Endothelial cell of umbilical vein (primary cell): ENCODE results near the gene FAM186B. TPM values are rescaled to one million over a fixed set of nuclear protein-coding genes. Genes with fewer than 3 reads are reported as not detected.

Experiments used
- BruUV-seq: library from RNA; stranded (reverse); fragments of 400-500 nt; replicated peaks from 2 replicates; lab custom pipeline; 2021; lab: Mats Ljungman, UMichigan
- CTCF ChIA-PET: fragments of 300-600, 350-600 bp; sonication (Branson Sonifier 250); formaldehyde crosslinking; loops from one replicate; lab custom pipeline; 2021; ENCODE audit warnings: antibody characterized with exemption, inconsistent platforms; lab: Charles Lee
- POLR2A ChIA-PET: fragments of 300-600, 350-600 bp; sonication (Branson Sonifier 250); formaldehyde crosslinking; loops from one replicate; lab custom pipeline; 2021; ENCODE audit warnings: antibody characterized with exemption, inconsistent platforms; lab: Charles Lee
- DNase-seq: peaks from one replicate; pipeline ENCODE4 v3.0.0-alpha.2; 2011; ENCODE audit warnings: low read depth, low spot score
- FAIRE-seq: peaks from 2 replicates; lab custom pipeline; 2011; peaks lifted over from hg19 to GRCh38; lab: Jason Lieb, UNC
- H2AFZ ChIP-seq: 2 replicates; pipeline ENCODE4 v1.6.0; 2012; ENCODE audit warnings: low read depth, low read length, control low read depth, inconsistent platforms
- H3K27ac ChIP-seq: 2 replicates; pipeline ENCODE4 v1.5.1; 2011; ENCODE audit warnings: low read depth, mild to moderate bottlenecking, control low read depth, low read length, moderate library complexity; ENCODE audit not compliant: insufficient read depth
- H3K27me3 ChIP-seq, 2 experiments: 2 replicates each; pipeline versions ENCODE4 v1.6.0 to v1.6.1; 2011; ENCODE audit warnings: low read length in 2 of 2, mixed read lengths in 1 of 2; ENCODE audit not compliant: control insufficient read depth in 2 of 2, insufficient read depth in 2 of 2
- H3K36me3 ChIP-seq, 2 experiments: 2 replicates in 1 of 2; 3 replicates in 1 of 2; pipeline ENCODE4 v1.5.1; 2011; ENCODE audit warnings: low read length in 2 of 2, mild to moderate bottlenecking in 1 of 2, moderate library complexity in 1 of 2; ENCODE audit not compliant: control insufficient read depth in 2 of 2, insufficient read depth in 2 of 2; ENCODE audit errors: extremely low read depth in 1 of 2
- H3K4me1 ChIP-seq: 3 replicates; pipeline ENCODE4 v1.5.1; 2011; ENCODE audit warnings: mild to moderate bottlenecking, low read length; ENCODE audit not compliant: control insufficient read depth, insufficient read depth; ENCODE audit errors: extremely low read depth
- H3K4me2 ChIP-seq: 2 replicates; pipeline ENCODE4 v1.6.1; 2011; ENCODE audit warnings: low read length, control low read depth, mixed read lengths; ENCODE audit not compliant: insufficient read depth
- H3K4me3 ChIP-seq, 3 experiments: fragments of 200-600 bp in 1 of 3; sonication (generic), shearing (Covaris generic) in 1 of 3; replicated peaks in 1 of 3; 2 replicates each; pipeline ENCODE4 v1.5.1; 2011 to 2016; ENCODE audit warnings: control low read depth in 3 of 3, low read length in 3 of 3, mild to moderate bottlenecking in 2 of 3, inconsistent platforms in 1 of 3, low read depth in 1 of 3, moderate library complexity in 1 of 3; ENCODE audit not compliant: insufficient read depth in 1 of 3
- H3K79me2 ChIP-seq: 2 replicates; pipeline ENCODE4 v1.6.0; 2012; ENCODE audit warnings: low read length, inconsistent platforms; ENCODE audit not compliant: control insufficient read depth, insufficient read depth
- H3K9ac ChIP-seq: replicated peaks from 2 replicates; pipeline ENCODE3; 2011; ENCODE audit warnings: low read length, control low read depth; ENCODE audit not compliant: insufficient read depth; ENCODE audit errors: extremely low read depth
- H3K9me1 ChIP-seq: replicated peaks from 3 replicates; pipeline ENCODE4 v1.6.0; 2011; ENCODE audit warnings: mild to moderate bottlenecking, low read length; ENCODE audit not compliant: control insufficient read depth, insufficient read depth; ENCODE audit errors: extremely low read depth
- H3K9me3 ChIP-seq: replicated peaks from 2 replicates; pipeline ENCODE4 v1.5.1; 2012; ENCODE audit warnings: low read length, inconsistent platforms; ENCODE audit not compliant: control insufficient read depth, insufficient read depth
- H4K20me1 ChIP-seq: replicated peaks from 2 replicates; pipeline ENCODE3; 2011; ENCODE audit warnings: mild to moderate bottlenecking, low read length; ENCODE audit not compliant: control insufficient read depth, insufficient read depth; ENCODE audit errors: extremely low read depth
- EZH2 ChIP-seq: IDR thresholded peaks from 2 replicates; pipeline ENCODE4 v1.6.1; 2012; ENCODE audit warnings: borderline replicate concordance, low read depth, mild to moderate bottlenecking, moderate library complexity, low read length, inconsistent platforms; ENCODE audit not compliant: severe bottlenecking
- FOS ChIP-seq: IDR thresholded peaks from 2 replicates; pipeline ENCODE4 v1.6.1; 2011; ENCODE audit warnings: mild to moderate bottlenecking, low read length, moderate library complexity, borderline replicate concordance; ENCODE audit not compliant: insufficient read depth
- GATA2 ChIP-seq: IDR thresholded peaks from 2 replicates; pipeline ENCODE4 v1.7.0; 2011; ENCODE audit warnings: low read depth, mild to moderate bottlenecking, moderate library complexity, mixed read lengths, low read length; ENCODE audit not compliant: insufficient read length, insufficient read depth
- JUN ChIP-seq: IDR thresholded peaks from 2 replicates; pipeline ENCODE4 v1.6.1; 2011; ENCODE audit warnings: borderline replicate concordance, low read depth; ENCODE audit not compliant: insufficient read length, insufficient read depth
- MYC ChIP-seq: IDR thresholded peaks from one replicate; pipeline ENCODE4 v1.6.1; 2011; ENCODE audit warnings: mild to moderate bottlenecking, low read depth, low read length
- POLR2A ChIP-seq: IDR thresholded peaks from 2 replicates; pipeline ENCODE4 v1.6.1; 2012; ENCODE audit warnings: low read depth, mild to moderate bottlenecking, control low read depth, low read length
- POLR2AphosphoS5 ChIP-seq: IDR thresholded peaks from 2 replicates; pipeline ENCODE4 v1.6.1; 2012; ENCODE audit warnings: low read depth, mild to moderate bottlenecking, control low read depth, low read length, moderate library complexity; ENCODE audit not compliant: insufficient read depth
- dilution Hi-C: fragments of 300-500 bp; cut with MboI; formaldehyde crosslinking; loops from one replicate; pipeline ENCODE4 v1.15.0; 2019; ENCODE audit warnings: low sequenced_read_pairs; ENCODE audit not compliant: extremely low pct_ligation_motif_present
- intact Hi-C: fragments of 100-400 bp; cut with micrococcal nuclease; formaldehyde crosslinking; loops from one replicate; pipeline ENCODE4 v1.10.0; 2022
- polyA plus RNA-seq, 4 experiments: library from polyadenylated mRNA; depleted of rRNA in 3 of 4; stranded (reverse) in 3 of 4; unstranded in 1 of 4; fragments of >200 nt; gene quantifications; 2 replicates each; pipeline versions ENCODE4 v1.2.1 to v1.2.3, GENCODE V29; 2011 to 2012; ENCODE audit warnings: missing spikeins in 1 of 4
- total RNA-seq: library from RNA; stranded (reverse); gene quantifications from 2 replicates; pipeline ENCODE4 v1.2.3, GENCODE V29; 2021
- TF ChIP-seq, protein P1 (sequence below): IDR thresholded peaks from 2 replicates; pipeline ENCODE4 v1.6.1; 2011; ENCODE audit not compliant: insufficient read depth, insufficient read length
- TF ChIP-seq, protein P2 (sequence below), 2 donors: IDR thresholded peaks; 1 replicate in 1 of 2; 2 replicates in 1 of 2; pipeline ENCODE4 v1.5.1; 2011; ENCODE audit warnings: low read length in 2 of 2, mild to moderate bottlenecking in 2 of 2, moderate library complexity in 2 of 2, control low read depth in 1 of 2, inconsistent platforms in 1 of 2, low read depth in 1 of 2; ENCODE audit not compliant: insufficient read depth in 1 of 2; ENCODE audit errors: extremely low read depth in 1 of 2

FAM186B gene
- total and polyA plus RNA-seq, 2 donors (not counting 3 experiments of a cell fraction or from before 2014, with no cell fraction given): 0.10 to 0.33 TPM

DNA sequence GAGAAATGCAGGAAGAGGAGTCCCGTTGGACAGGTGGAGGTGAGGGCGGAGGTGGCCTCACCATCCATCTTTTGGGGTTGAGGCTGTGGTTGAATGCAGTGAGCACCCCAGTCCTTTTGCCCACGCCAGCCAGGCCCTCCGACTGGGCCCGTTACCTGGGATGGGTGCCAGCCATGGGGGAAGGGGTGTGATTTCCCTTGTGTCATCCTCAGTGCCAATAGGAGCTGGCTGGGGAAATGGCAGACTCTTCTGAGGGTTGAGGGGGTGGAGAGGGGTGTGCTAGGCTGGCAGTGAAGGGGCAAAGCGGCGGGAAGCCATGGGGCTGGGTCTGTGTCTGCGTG, 57.0 kb downstream of the FAM186B start:
- H3K27ac ChIP-seq: no peak overlapping the region
- POLR2A ChIA-PET: no interaction called here
- H3K4me1 ChIP-seq: peaks cover 6% of the 10 kb centered on the region

DNA sequence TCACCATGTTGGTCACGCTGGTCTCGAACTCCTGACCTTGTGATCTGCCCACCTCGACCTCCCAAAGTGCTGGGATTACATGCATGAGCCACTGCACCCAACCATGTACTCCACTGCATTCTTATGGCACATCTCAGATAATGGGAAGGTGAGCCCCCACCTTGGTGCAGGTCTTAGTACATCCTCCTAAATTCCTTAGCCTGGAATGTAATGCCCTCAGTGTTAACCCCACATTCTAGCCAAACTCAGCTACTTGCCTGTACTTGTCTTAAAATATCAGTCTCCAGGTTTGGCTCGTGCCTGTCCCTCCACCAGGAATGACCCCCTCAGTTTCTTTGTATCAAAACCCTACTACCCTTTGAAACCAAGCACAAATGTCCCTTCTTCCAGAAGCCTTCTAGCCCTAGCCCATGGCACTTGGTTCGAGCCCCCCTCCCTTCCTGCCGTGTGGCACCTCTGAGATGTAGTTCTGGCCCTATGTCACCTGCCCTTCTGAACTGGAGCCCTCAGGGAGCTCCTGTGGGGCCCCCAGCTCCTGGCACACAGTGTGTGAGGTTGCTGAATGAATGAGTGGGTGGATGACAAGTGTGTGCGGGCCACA, 58.2 kb downstream of the FAM186B start:
- intact Hi-C loops (no loop called here), dilution Hi-C loops (no loop called here)
- Histone ChIP-seq H3K36me3 (no peaks in the 10 kb centered on the region), H3K4me2 (no peak overlapping the region), H3K4me1 (peaks cover 6% of the 10 kb centered on the region), H3K4me3 (no peak overlapping the region), H3K9me3 (no peaks in the 10 kb centered on the region), H2AFZ (no peak overlapping the region), H3K27me3 (peaks cover 0 to 5% of the 10 kb centered on the region in 2 experiments), H3K9ac (no peak overlapping the region), H3K27ac (no peak overlapping the region), H4K20me1 (no peaks in the 10 kb centered on the region), H3K79me2 (no peaks in the 10 kb centered on the region), H3K9me1 (no peaks in the 10 kb centered on the region)
- ChIA-PET CTCF (interaction anchor here (1.8 kb wide), 1 partner anchor 199 kb away, joined by 4 read pairs; no protein-coding TSS in a partner anchor), POLR2A (no interaction called here)
- DNase-seq: no peak
- FAIRE-seq: no peak
- no TSS peak for BruUV-seq
- TF ChIP-seq, protein P1, sequence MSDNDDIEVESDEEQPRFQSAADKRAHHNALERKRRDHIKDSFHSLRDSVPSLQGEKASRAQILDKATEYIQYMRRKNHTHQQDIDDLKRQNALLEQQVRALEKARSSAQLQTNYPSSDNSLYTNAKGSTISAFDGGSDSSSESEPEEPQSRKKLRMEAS: no peak
- TF ChIP-seq JUN (no peak), POLR2AphosphoS5 (no peak), FOS (no peak), EZH2 (no peak), MYC (no peak), POLR2A (no peak), GATA2 (no peak)
- TF ChIP-seq, protein P2, sequence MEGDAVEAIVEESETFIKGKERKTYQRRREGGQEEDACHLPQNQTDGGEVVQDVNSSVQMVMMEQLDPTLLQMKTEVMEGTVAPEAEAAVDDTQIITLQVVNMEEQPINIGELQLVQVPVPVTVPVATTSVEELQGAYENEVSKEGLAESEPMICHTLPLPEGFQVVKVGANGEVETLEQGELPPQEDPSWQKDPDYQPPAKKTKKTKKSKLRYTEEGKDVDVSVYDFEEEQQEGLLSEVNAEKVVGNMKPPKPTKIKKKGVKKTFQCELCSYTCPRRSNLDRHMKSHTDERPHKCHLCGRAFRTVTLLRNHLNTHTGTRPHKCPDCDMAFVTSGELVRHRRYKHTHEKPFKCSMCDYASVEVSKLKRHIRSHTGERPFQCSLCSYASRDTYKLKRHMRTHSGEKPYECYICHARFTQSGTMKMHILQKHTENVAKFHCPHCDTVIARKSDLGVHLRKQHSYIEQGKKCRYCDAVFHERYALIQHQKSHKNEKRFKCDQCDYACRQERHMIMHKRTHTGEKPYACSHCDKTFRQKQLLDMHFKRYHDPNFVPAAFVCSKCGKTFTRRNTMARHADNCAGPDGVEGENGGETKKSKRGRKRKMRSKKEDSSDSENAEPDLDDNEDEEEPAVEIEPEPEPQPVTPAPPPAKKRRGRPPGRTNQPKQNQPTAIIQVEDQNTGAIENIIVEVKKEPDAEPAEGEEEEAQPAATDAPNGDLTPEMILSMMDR (IDR thresholded peaks at IDR 0.05; ENCODE audit: extremely low read depth in 1 of 2, insufficient read depth in 1 of 2, low read depth in 1 of 2, low read length in 2 of 2): no peak

More for the DNA sequence above, 57.0 kb downstream of the FAM186B start:
- Histone ChIP-seq H4K20me1 (no peaks in the 10 kb centered on the region), H3K27me3 (peaks cover 0 to 5% of the 10 kb centered on the region in 2 experiments), H3K79me2 (no peaks in the 10 kb centered on the region), H3K9me1 (no peaks in the 10 kb centered on the region), H3K4me3 (peak overlapping the region in 1 of 3 experiments; percentile 19), H3K36me3 (no peaks in the 10 kb centered on the region), H2AFZ (peak overlapping the region; percentile 94), H3K4me2 (peak overlapping the region; percentile 48), H3K9me3 (no peaks in the 10 kb centered on the region), H3K9ac (no peak overlapping the region)
- TF ChIP-seq, protein P2 (IDR thresholded peaks at IDR 0.05; ENCODE audit: extremely low read depth in 1 of 2, insufficient read depth in 1 of 2, low read depth in 1 of 2, low read length in 2 of 2): no peak
- FAIRE-seq: no peak
- intact Hi-C loops (no loop called here), dilution Hi-C loops (no loop called here)
- no TSS peak for BruUV-seq
- CTCF ChIA-PET: interaction anchor here (1.9 to 2.5 kb wide), 2 partner anchors 190 to 217 kb away, joined by 6 to 12 read pairs; no protein-coding TSS in a partner anchor
- DNase-seq: no peak
